T-helper 1 cell treated with Interleukin-12 subunit alpha and Interleukin-12 subunit beta and Interleukin-4 antibody, amounts not matched to agents 30 μg/mL and 1 μg/mL, for 36 hours (primary cell): Measurements from ENCODE around the gene UNC93A.

Experiments
- H3K27ac Mint-ChIP-seq: one replicate; pipeline ENCODE4 v1.8.0; 2021; ENCODE audit warnings: mild to moderate bottlenecking, mixed read lengths
- H3K27me3 Mint-ChIP-seq: one replicate; pipeline ENCODE4 v1.8.0; 2021; ENCODE audit warnings: low read depth, mixed read lengths
- H3K36me3 Mint-ChIP-seq: one replicate; pipeline ENCODE4 v1.8.0; 2021; ENCODE audit warnings: low read depth, mixed read lengths
- H3K4me1 Mint-ChIP-seq: one replicate; pipeline ENCODE4 v1.8.0; 2021; ENCODE audit warnings: low read depth, mixed read lengths
- H3K4me3 Mint-ChIP-seq: one replicate; pipeline ENCODE4 v1.8.0; 2021; ENCODE audit warnings: mild to moderate bottlenecking, moderate library complexity, mixed read lengths
- H3K9me3 Mint-ChIP-seq: one replicate; pipeline ENCODE4 v1.8.0; 2021; ENCODE audit warnings: mixed read lengths

Gene UNC93A

DNA sequence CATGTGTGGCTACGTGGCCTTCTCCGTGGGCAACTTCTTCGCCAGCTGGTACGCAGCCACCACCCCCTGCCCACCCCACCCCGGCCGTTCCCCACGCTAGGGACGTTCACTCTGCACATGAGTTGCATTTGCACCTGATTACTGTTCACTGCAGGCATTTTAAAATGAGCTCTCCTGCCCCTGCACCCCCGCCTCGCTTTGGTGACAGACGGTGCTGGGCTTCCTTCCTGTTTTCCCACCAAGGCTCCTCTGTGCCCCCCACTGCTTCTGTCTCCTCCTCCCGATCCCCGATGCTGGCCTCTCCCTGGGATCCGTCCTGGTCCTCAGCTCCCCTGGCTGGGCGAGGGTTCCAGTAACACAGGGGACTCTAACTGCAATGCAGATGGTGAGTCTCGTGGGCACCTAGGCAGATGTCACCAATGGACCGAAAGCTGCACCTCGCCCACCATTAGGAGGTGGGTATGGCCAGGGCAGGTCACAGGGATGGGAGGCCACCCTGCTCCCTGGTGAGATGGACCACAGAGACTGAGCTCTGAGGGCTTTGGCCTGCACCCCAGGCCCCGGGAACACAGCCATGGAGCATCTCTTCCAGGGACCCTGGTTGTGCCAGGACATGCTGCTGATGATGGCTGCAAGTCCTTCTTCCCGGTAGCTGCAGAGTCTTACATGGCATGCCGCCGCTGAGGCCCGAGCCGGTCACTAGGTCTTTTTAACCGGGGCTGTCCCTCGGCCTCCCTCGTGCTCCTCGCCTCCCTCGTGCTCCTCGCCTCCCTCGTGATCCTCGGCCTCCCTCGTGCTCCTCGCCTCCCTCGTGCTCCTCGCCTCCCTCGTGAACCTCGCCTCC is 3.8 kb downstream of the UNC93A start:
- Mint-ChIP-seq H3K9me3 (no peaks in the 10 kb centered on the region), H3K27me3 (peaks cover 6% of the 10 kb centered on the region), H3K36me3 (no peaks in the 10 kb centered on the region), H3K27ac (no peak overlapping the region), H3K4me3 (no peak overlapping the region), H3K4me1 (no peaks in the 10 kb centered on the region)

DNA sequence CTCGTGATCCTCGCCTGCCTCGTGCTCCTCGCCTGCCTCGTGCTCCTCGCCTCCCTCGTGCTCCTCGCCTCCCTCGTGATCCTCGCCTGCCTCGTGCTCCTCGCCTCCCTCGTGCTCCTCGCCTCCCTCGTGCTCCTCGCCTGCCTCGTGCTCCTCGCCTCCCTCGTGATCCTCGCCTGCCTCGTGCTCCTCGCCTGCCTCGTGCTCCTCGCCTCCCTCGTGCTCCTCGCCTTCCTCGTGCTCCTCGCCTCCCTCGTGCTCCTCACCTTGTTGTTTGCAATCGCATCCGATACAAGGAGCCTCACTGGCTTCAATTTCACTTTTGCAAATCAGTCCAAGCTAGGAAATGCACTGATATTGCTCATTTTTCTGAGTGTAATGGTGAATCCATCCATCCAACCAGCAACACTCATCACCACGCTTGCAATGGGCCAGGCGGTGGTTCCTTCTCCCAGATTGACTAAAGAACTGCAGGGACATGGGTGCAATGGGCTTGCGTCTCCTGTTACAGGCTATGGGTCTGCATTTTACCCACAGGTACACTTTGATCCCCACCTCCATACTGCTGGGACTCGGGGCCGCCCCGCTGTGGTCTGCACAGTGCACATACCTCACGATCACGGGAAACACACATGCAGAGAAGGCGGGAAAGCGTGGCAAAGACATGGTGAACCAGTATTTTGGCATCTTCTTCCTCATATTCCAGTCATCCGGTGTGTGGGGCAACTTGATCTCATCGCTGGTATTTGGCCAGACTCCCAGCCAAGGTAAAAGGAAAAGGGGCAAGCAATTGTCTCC is 4.6 kb downstream of the UNC93A start:
- peaks cover 5% of the 10 kb centered on the region for H3K27me3 Mint-ChIP-seq
- no peak overlapping the region for H3K4me3 Mint-ChIP-seq
- H3K9me3 Mint-ChIP-seq: no peaks in the 10 kb centered on the region
- H3K36me3 Mint-ChIP-seq: no peaks in the 10 kb centered on the region
- no peaks in the 10 kb centered on the region for H3K4me1 Mint-ChIP-seq
- H3K27ac Mint-ChIP-seq: no peak overlapping the region

GRCh38 chr6:167296293-167296690 is 5.2 kb downstream of the UNC93A start:
- Mint-ChIP-seq H3K27me3 (no peaks in the 10 kb centered on the region), H3K9me3 (no peaks in the 10 kb centered on the region), H3K36me3 (no peaks in the 10 kb centered on the region), H3K4me1 (no peaks in the 10 kb centered on the region), H3K27ac (no peak overlapping the region), H3K4me3 (no peak overlapping the region)

GRCh38 chr6:167296902-167297301 is 5.8 kb downstream of the UNC93A start:
- no peak overlapping the region for H3K27ac Mint-ChIP-seq

GRCh38 chr6:167298127-167298526 is 7.0 kb downstream of the UNC93A start:
- H3K4me3 Mint-ChIP-seq: no peak overlapping the region
- no peaks in the 10 kb centered on the region for H3K9me3 Mint-ChIP-seq
- no peaks in the 10 kb centered on the region for H3K27me3 Mint-ChIP-seq
- H3K27ac Mint-ChIP-seq: no peak overlapping the region
- no peaks in the 10 kb centered on the region for H3K36me3 Mint-ChIP-seq
- H3K4me1 Mint-ChIP-seq: no peaks in the 10 kb centered on the region

More at GRCh38 chr6:167296902-167297301, 5.8 kb downstream of the UNC93A start:
- Mint-ChIP-seq H3K4me1 (no peaks in the 10 kb centered on the region), H3K9me3 (no peaks in the 10 kb centered on the region), H3K4me3 (no peak overlapping the region), H3K36me3 (no peaks in the 10 kb centered on the region), H3K27me3 (no peaks in the 10 kb centered on the region)

DNA sequence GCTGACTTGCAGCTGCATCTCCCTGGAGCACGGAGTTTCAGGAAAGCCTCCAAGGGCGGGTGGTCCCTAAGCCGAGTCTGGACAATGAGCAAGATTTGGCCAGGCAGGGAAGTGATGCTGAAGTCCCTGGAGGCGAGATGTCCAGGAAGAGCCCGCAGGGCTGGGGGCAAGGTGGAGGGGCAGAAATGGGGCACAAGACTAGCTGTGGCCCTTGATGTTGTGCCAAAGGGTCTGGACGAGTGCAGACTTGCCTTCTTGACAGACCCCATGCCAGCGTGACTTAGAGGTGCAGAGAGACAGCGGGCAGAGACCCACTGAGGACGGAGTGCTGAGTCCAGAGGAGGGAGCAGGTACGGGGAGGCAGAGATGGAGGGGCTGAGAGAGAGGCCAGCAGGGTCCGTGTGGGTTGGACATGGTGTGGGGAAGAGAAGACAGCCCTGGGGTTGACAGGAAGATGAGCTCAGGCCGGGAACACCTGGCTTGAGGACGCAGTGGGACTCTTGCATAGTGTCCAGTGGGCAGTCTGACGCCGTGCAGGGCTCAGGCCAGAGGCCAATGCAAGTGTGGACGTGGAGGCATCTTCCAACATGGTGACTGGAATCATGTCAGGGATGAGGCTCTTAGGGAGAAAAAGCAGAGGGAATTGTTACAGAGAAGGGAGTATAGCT is 8.7 kb downstream of the UNC93A start:
- Mint-ChIP-seq H3K27ac (no peak overlapping the region), H3K36me3 (no peaks in the 10 kb centered on the region), H3K4me3 (no peak overlapping the region), H3K27me3 (no peaks in the 10 kb centered on the region), H3K9me3 (no peaks in the 10 kb centered on the region), H3K4me1 (no peaks in the 10 kb centered on the region)

DNA sequence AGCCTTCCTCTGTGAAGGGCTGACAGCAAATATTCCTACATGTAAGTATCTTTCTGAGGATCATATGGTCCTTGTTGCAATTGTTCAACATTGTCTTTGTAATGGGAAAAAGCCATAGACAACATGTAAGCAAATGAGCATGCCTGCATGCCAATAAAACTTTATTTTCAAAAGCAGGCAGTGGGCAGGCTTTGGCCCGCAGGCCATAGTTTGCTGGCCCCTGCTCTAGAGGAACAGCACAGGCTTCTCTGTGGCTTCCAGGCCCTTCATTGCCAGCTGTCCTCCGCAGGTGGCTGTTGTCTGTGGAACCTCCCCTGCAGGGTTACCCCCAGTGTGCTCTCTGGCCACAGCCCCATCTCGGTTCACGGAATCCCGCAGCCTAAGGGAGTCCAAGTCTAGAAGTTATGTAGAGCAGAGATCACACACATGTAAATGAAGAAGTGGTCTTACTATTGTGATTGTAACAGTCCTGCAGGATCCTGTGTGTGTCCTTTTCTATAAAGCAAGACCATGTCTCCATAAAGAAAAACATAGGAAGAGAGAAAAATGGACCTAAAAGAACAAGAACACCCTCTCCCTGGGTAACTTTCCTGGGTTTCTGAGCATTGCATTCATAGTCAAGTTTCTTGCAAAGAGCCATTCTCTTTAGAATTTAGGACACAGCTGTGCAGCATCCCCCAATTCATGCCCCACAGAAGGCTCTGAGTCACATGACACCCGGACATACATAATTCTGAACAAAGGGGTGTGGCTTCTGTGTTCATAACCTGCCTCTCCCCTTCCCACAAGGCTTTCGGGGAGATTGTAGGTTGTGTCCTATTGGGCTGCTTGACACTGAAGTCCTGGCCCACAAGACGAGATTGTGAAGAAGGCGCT is 10.0 kb downstream of the UNC93A start:
- no peak overlapping the region for H3K4me3 Mint-ChIP-seq
- H3K27ac Mint-ChIP-seq: no peak overlapping the region
- no peaks in the 10 kb centered on the region for H3K27me3 Mint-ChIP-seq
- H3K36me3 Mint-ChIP-seq: no peaks in the 10 kb centered on the region
- H3K4me1 Mint-ChIP-seq: no peaks in the 10 kb centered on the region
- H3K9me3 Mint-ChIP-seq: no peaks in the 10 kb centered on the region

- Mint-ChIP-seq H3K36me3 (no peaks in the 10 kb centered on the region), H3K4me1 (no peaks in the 10 kb centered on the region), H3K4me3 (no peak overlapping the region), H3K9me3 (no peaks in the 10 kb centered on the region), H3K27ac (no peak overlapping the region), H3K27me3 (no peaks in the 10 kb centered on the region)
Measured at GRCh38 chr6:167302074-167302473, 11.0 kb downstream of the UNC93A start.

- Mint-ChIP-seq H3K4me1 (no peaks in the 10 kb centered on the region), H3K9me3 (no peaks in the 10 kb centered on the region), H3K27me3 (no peaks in the 10 kb centered on the region), H3K36me3 (no peaks in the 10 kb centered on the region), H3K27ac (no peak overlapping the region), H3K4me3 (no peak overlapping the region)
Measured at GRCh38 chr6:167302796-167303195, 11.7 kb downstream of the UNC93A start.

DNA sequence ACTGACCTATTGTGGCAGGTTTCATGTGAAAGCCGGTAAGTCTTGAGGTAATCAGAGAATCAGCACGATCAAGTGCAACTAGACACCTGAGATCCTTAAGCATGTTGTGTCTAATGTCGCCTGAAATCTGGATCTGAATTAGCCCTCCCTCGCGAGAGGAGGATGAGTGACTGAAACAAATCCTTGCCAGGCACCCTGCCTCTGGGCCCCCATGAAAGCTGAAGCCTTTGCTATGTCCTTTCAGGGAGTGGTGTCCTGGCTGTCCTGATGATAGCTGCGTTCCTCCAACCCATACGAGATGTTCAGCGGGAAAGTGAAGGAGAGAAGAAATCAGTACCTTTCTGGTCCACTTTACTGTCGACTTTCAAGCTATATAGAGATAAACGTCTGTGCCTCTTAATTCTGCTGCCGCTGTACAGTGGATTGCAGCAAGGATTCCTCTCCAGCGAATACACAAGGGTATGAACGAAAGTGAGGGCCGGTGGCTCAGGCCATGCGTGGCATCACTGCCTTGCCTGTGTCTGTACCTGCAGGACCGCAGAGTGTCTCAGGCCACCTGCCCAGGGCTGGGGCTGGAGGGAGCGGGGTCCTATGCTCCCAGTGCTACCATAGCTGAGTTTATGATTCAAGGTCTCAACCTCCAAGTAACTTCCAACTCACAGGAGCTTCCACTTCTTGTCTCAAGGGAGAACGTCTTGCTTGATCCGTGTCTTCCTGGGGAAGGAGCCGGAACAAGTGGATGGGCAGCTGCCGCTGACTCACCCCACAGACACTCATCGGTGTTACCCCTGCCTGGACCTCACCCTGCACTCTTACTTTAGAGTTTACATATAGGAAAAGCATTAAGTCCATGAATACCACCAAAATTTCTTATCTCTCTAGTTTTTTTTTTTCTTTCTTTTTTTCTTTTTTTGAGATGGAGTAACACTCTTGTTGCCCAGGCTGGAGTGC is 12.8 kb downstream of the UNC93A start:
- Mint-ChIP-seq H3K27me3 (no peaks in the 10 kb centered on the region), H3K4me1 (no peaks in the 10 kb centered on the region), H3K9me3 (no peaks in the 10 kb centered on the region), H3K27ac (no peak overlapping the region), H3K36me3 (no peaks in the 10 kb centered on the region), H3K4me3 (no peak overlapping the region)

GRCh38 chr6:167304912-167305311 is 13.8 kb downstream of the UNC93A start:
- Mint-ChIP-seq H3K36me3 (no peaks in the 10 kb centered on the region), H3K27me3 (no peaks in the 10 kb centered on the region), H3K9me3 (no peaks in the 10 kb centered on the region), H3K4me1 (no peaks in the 10 kb centered on the region), H3K27ac (no peak overlapping the region), H3K4me3 (no peak overlapping the region)

DNA sequence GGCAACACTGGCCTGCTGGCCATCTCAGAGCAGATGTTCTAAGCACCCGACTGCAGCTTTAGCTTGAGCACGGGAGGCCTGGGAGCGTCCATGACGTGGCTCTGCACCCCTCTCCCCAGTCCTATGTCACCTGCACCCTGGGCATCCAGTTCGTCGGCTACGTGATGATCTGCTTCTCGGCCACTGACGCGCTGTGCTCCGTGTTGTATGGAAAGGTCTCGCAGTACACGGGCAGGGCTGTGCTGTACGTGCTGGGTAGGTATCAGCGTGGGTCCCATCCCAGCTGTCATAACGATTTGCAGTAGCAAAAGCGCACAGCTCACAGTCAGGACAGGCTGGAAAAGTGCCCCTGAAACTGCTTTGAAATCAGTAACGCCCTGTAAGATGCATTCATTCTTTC is 14.7 kb downstream of the UNC93A start:
- H3K4me3 Mint-ChIP-seq: no peak overlapping the region
- H3K4me1 Mint-ChIP-seq: no peaks in the 10 kb centered on the region
- no peak overlapping the region for H3K27ac Mint-ChIP-seq
- H3K27me3 Mint-ChIP-seq: no peaks in the 10 kb centered on the region
- H3K36me3 Mint-ChIP-seq: no peaks in the 10 kb centered on the region
- no peaks in the 10 kb centered on the region for H3K9me3 Mint-ChIP-seq

DNA sequence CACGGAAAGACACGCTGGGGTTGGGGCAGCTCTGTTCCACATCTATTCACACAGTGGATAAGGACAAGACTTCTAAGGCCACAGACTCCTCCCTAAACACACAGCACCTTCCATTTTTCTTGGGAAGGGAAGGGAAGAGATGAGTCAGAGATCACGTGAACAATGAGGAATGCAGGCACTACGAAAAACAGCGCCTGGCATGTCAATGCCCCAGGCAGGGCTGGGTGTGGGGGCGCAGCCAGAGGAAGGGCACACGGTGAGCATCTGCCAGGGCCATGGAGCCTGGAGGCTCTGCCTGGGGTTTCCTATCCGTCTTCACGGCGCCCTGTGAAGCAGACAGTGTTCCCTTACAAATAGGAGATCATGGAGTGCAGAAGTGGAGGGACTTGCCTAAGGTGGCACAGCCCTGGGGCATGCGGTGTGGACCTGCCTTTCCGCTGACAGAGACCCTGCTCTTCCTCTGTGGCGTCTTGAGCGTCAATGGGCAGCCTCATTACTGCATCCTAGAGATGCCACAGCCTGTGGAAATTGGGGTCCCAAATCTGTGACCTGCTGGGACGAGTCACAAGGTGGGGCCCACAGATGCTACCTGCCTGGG is 15.4 kb downstream of the UNC93A start:
- no peaks in the 10 kb centered on the region for H3K27me3 Mint-ChIP-seq
- no peaks in the 10 kb centered on the region for H3K4me1 Mint-ChIP-seq
- no peak overlapping the region for H3K4me3 Mint-ChIP-seq
- H3K36me3 Mint-ChIP-seq: no peaks in the 10 kb centered on the region
- H3K9me3 Mint-ChIP-seq: no peaks in the 10 kb centered on the region
- no peak overlapping the region for H3K27ac Mint-ChIP-seq
